HG03175 (cell line): ENCODE data around the gene CCPG1.
A peak's percentile ranks its signal among the peaks of the same experiment; 100 is the strongest.
"Not testable (repeated sequence)": the region's sequence is repeated elsewhere in the genome, so short reads cannot be mapped to it uniquely, and the experiment has no call there.

Source experiments
- ATAC-seq: cut with Tn5 transposase; IDR thresholded peaks from one replicate; pipeline ENCODE4 v1.9.1; 2021; ENCODE audit warnings: mild to moderate bottlenecking, moderate library complexity; ENCODE audit not compliant: unreplicated experiment

Gene CCPG1, protein sequence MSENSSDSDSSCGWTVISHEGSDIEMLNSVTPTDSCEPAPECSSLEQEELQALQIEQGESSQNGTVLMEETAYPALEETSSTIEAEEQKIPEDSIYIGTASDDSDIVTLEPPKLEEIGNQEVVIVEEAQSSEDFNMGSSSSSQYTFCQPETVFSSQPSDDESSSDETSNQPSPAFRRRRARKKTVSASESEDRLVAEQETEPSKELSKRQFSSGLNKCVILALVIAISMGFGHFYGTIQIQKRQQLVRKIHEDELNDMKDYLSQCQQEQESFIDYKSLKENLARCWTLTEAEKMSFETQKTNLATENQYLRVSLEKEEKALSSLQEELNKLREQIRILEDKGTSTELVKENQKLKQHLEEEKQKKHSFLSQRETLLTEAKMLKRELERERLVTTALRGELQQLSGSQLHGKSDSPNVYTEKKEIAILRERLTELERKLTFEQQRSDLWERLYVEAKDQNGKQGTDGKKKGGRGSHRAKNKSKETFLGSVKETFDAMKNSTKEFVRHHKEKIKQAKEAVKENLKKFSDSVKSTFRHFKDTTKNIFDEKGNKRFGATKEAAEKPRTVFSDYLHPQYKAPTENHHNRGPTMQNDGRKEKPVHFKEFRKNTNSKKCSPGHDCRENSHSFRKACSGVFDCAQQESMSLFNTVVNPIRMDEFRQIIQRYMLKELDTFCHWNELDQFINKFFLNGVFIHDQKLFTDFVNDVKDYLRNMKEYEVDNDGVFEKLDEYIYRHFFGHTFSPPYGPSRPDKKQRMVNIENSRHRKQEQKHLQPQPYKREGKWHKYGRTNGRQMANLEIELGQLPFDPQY

DNA sequence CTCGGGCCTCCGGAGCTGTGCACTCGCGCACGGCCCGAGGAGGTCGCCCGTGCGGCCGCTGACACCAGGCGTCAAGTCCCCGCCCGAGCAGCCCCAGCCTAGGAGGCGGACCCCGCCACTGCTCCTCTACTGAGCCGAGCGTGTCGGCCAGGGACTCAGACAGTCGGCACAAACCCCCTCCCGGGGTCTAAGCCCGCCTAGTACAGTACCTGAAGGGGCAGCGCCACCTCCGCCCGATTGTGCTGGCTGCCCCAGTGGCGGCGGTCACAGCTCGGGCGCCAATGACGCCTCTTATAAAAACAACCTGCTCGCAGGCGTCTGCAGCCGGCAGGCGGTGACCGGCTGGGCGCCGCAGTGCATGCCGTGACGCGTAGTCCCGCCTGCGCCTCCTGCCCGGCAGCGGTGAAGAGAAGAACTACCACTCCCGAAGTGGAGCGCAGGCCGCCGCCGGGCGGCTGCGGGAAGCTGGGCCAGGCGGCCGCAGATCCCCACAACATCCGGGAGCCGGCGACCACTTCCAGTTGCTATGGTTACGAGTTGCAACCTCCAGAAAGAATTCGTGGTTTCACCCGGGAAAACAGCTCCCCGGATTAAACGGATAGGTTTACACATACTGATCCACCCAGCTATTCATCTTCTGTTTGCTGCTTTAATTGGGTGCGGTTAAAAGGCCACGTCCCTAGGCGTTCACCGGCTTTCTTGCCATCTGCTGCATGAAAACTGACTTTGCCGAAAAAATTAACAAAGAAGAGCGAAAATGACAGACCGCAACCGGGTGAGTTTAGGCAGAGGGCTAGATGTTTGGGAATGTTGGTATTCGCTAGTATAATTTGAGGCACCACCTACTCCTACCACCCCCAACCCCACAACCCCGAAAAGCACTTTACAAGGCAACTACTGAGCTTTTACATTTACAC, at the start of gene CCPG1, which contains the start of gene PIERCE2:
CCPG1 (minus strand) TSS at position 348 of the 917 bp plus-strand sequence. CDS start 18,935 bp downstream, outside the sequence.
PIERCE2 (plus strand) TSS at position 484 of the 917 bp plus-strand sequence; CDS start at position 758, 274 bp downstream.
- ATAC-seq = peak; percentile 94

DNA sequence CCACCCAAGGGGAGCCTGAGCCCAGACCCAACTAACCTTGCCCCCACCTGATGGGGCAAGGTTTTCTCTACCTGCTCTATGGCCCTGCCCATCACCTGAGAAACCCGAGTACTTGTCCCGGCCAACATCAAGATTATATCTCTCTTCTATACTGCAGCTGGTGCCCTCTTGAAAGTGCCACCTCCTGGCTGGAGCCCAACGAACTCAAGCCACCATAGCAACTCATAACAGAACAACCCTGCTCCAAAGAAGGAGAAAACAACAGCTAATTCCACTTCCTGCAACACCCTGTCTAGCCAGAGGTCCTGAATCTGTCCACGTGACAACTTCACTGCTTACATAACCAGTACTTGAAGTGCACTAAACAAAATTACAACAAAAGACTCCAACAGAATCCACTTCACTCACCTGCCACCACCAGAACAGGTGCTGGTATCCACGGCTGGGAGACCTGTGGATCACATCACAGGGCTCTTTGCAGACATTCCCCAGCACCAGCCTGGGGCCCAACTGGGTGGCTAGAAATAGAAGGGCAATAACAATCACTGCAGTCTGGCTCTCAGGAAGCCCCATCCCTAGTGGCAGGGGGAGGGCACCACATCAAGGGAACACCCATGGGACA, 49.4 kb upstream of the CCPG1 start:
- ATAC-seq = no peak

DNA sequence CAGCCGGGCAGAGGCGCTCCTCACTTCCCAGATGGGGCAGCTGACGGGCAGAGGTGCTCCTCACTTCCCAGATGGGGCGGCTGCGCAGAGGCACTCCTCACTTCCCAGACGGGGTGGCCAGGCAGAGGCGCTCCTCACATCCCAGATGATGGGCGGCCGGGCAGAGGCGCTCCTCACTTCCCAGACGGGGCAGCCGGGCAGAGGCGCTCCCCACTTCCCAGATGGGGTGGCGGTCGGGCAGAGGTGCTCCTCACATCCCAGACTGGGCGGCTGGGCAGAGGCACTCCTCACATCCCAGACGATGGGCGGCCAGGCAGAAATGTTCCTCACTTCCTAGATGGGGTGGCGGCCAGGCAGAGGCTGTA, 38.9 kb upstream of the CCPG1 start:
- ATAC-seq = not testable (repeated sequence)

DNA sequence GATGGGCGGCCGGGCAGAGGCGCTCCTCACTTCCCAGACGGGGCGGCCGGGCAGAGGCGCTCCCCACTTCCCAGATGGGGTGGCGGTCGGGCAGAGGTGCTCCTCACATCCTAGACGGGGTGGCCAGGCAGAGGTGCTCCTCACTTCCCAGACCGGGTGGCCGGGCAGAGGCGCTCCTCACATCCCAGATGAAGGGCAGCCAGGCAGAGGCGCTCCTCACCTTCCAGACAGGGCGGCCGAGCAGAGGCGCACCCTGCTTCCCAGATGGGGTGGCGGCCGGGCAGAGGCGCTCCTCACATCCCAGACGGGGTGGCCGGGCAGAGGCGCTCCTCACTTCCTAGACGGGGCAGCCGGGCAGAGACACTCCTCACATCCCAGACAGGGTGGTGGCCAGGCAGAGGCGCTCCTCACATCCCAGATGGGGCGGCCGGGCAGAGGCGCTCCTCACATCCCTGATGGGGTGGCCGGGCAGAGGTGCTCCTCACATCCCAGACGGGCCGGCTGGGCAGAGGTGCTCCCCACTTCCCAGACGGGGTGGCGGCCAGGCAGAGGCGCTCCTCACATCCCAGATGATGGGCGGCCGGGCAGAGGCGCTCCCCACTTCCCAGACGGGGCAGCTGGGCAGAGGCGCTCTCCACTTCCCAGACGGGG, 38.3 kb upstream of the CCPG1 start:
- not testable (repeated sequence) for ATAC-seq

DNA sequence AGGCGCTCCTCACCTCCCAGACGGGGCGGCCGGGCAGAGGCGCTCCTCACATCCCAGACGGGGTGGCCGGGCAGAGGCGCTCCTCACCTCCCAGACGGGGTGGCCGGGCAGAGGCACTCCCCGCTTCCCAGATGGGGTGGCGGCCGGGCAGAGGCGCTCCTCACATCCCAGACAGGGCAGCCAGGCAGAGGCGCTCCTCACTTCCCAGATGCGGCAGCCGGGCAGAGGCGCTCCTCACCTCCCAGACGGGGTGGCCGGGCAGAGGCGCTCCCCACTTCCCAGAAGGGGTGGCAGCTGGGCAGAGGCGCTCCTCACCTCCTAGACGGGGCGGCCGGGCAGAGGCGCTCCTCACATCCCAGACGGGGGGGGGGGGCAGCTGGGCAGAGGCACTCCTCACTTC, 37.8 kb upstream of the CCPG1 start:
- ATAC-seq = not testable (repeated sequence)

DNA sequence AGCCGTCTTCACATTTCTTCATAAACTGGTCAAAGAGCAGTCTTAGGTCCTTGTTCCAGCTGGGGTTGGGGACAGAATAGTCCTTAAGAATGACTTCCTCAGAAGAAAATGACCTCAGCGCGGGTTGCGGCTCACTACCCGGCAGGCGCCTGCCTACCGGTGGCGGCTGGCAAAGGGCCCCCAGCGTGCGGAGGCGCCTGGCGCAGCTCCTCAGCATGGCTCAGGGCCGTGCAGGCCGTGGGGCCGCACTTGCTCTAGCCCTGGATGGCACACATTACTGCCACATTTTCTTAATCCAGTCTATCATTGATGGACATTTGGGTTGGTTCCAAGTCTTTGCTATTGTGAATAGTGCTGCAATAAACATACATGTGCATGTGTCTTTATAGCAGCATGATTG, 35.0 kb upstream of the CCPG1 start:
- not testable (repeated sequence) for ATAC-seq

DNA sequence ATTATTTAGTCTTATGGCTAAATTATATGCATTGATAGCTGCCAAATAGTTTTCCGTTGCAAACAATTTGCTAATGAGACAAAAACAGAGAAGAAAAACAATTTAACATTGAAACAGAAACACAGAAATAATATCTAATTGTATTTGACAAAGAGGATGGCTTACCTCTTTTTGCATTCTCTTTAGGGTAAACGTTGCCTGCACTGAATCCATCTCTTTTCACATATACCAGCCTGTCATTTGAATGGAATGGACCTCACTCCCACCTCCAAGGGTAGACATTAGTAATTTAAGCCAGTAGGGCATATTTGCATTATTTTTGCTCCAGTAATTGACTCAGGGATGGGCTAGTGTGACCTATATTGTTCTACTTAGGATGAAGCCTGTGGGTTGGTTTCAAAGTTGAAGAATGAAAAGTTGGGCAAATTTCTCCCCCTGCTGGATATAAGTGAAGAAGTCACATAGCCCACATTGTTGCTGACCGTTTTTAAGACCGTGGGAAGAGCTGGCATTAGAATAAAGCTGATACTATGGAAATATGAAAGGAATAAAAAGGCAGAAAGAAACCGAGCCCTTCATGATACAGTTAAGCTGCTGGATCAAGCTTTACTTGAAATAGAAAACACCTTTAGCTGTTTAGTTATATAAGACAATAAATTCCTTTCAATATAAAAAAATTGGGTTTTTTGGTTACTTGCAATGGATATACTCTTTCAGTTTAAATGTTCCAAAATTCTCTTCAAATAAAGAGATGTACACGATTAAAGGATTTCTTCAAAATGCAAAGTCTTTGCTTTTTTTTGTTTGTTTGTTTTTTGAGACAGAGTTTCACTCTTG, 27.0 kb upstream of the CCPG1 start:
- peak; percentile 72 for ATAC-seq

DNA sequence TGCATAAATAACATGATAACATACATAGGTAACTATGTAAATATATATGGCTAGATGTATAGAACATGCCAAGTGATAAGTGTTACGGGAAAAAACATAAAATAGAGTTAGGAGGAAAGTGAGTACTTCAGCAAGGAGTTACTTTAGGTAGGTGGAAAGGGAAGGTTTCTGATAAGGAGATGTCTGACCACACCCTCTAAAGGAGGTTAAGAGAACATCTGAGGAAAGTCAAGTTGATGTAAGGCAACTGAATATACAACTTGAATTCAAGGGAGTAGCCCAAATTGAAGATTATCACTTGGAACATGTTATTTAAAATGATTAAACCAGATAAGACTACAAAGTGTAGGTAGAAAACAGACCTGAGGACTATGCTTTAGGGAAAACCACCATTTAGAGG, 13.9 kb upstream of the CCPG1 start:
- no peak for ATAC-seq

DNA sequence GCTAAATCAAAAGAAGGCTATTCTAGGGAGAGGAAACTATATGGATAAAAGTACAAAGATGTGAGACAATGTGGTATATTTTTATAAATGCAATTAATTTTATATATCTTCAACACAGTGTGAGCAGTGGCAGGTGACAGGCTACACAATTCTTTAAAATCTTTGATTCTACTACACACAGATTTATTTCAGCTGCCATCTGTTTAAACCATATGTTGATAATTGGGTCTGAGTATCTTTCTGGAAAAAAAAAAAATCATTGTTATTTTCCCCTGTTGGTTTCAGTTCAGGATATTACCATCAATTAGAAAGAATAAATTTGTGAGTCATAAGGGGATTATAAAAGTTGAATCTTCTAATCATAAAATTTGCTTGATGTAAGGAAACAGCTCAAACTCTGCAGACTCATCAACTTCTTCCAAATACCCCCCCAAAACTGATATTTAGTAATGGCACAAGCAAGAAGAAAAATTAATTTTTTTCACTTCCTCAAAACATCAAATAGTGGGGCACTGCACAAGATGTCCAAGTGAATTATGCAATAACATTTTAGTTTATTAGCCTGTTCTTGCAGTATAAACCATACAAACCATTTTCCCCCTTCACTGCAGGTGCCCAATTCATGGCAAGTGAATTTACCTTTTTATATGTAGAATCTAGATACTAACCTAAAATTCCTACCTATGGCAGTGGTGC, 12.2 kb upstream of the CCPG1 start:
- no peak for ATAC-seq

DNA sequence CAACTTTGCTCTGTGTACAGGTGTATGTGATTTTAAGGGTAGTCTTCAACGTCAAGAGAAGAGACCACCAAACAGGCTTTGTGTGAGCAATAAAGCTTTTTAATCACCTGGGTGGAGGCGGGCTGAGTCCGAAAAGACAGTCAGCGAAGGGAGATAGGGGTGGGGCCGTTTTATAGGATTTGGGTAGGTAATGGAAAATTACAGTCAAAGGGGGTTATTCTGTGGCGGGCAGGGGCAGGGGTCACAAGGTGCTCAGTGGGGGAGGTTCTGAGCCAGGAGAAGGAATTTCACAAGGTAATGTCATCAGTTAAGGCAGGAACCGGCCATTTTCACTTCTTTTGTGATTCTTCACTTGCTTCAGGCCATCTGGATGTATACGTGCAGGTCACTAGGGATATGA, 9.5 kb upstream of the CCPG1 start:
- not testable (repeated sequence) for ATAC-seq

DNA sequence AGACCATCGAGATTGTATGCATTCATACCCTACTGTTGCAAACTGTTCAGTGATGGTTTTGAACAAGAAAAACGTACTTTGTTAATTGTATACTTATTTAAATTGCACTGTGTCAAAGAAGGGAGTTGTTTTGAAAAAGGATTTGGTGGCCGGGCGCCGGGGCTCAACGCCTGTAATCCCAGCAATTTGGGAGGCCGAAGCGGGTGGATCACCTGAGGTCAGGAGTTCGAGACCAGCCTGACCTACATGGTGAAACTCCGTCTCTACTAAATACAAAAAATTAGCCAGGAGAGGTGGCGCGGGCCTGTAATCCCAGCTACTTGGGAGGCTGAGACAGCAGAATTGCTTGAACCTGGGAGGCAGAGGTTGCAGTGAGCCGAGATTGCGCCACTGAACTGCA, 817 bp upstream of the CCPG1 start:
- ATAC-seq = not testable (repeated sequence)

DNA sequence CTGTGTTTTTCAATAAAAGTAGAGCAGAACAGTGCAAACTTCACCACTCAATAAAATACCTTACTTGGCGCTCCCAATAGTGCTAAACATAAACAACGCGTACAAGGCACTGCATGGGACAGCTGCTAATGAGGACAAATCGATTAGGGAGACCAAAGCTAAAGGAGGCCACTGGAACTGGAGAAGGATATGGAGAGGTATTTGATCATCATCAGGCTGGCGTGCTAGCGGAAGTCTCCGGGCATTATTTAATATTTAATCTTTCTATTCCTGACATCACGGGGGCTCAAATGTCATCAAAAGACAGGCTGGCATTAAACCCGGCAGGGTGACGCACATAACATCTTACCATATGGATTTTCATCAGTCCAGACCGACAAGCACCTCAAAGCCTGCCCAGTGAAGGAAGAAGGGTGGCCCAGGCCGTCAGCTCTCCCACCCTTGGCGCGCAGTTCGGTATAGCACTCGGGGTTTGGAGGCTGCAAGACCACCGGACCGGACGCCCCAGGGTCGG, 604 bp downstream of the CCPG1 start:
- ATAC-seq = peak; percentile 17

DNA sequence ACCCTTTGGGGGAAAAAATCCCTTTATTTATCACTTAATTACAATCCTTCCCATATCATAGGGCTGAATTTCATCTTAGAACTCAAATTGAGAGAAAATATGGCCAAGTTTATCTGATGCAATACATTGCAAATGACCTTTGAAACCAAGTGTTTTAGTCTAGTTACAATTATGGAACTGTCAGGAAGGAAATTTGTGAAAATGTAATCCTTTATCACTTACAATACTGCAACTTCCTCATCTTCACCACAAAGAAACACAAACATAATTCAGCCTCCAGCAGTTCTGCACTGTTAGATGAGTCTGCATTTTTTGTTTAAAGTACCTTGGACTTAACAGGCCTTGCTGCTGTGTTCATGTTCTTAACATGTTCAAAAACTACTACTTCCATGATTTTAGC, 4.6 kb downstream of the CCPG1 start:
- no peak for ATAC-seq

DNA sequence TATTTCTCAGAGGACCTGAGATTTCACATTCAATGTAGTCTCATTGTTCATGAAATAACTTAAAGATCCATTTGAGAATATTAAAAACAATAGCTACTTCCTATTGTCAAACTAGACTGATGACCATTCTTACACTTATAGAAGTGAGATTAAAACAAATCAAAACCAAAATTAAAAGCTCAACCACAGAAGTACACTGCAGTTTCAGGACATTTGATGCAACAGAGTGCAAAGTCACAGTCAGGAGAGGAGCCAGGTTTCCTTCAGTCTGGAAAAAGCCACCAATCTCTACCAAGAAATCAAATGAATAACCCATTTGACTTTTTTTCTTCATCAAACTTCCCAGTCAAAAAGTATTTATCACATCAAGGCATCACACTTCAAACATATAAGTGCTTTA, 5.5 kb downstream of the CCPG1 start:
- peak; percentile 56 for ATAC-seq

DNA sequence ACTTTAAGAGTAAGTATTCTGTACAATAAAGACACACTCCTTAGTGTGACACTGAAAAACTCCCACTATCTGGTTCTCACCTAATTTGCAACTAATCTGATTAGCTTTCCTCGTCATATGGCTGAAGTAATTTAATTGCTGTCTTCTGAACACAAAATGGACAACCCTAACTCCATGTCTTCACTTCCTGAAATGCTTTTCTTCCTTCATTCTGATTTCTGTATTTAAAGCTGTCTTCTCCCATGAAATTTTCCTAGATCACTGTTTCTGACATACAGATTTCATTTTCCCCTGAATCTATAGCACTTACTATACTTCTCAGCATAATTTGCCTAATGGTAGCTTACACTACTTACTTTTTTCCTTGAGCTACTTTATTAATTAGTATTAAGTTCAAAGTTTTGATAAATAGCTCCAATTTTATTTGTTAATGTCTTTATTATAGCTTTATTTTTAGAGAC, 6.3 kb downstream of the CCPG1 start:
- ATAC-seq = no peak

DNA sequence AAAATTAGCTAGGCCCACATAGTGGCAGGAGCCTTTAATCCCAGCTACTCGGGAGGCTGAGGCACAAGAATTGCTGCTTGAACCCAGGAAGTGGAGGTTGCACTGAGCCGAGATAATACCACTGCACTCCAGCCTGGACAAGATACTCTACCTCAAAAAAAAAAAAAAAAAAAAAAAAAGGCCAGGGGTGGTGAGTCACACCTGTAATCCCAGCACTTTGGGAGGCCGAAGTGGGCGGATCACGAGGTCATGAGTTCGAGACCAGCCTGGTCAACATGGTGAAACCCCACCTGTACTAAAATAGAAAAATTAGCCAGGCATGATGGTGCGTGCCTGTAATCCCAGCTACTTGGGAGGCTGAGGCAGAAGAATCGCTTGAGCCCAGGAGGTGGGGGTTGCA, 8.1 kb downstream of the CCPG1 start:
- not testable (repeated sequence) for ATAC-seq

DNA sequence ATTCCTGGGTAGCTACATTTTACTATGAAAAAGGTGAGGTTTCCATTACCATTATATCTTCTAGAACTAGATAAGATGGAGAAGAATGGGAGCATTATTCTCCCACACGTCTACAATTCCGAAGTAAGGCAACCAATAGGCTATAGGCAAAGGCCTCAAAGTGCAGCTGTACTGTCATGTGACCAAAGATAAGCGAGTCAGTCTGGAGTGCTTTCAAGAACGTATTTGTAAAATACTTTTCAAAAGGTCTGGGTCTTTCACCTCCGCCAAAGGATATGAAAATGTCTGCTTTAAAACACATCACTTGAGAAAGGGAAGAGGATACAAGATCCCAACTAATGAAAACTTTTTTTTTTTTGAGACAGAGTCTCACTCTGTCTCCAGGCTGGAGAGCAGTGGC, 9.9 kb downstream of the CCPG1 start:
- no peak for ATAC-seq

DNA sequence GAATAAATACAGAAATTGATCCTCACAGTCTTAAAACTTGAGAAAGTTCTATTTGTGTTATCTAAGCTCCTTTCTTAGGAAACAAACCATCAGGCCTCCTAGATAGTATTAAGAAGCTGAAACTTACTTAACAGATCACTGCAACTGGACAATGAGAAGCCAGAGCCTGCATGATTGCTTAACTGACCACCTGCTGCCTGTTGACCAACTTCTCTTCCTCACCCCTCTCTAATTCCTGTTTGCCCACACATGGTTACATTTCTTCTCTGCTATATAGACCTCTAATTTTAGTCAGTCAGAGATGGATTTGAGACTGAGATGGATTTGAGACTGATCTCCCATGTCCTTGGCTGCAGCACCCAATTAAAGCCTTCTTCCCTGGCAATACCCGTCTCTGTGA, 13.5 kb downstream of the CCPG1 start:
- no peak for ATAC-seq
